ENCODE results near the gene OR10H1.
"Not testable (repeated sequence)": the region's sequence is repeated elsewhere in the genome, so short reads cannot be mapped to it uniquely, and the experiment has no call there.

OR10H1 gene

GRCh38 chr19:15787611-15788155 is 27.8 kb downstream of the OR10H1 start, which contains the start of gene OR10H5:
Gene OR10H5, plus strand, starts transcription at chr19:15787661. Its CDS starts 6,388 bp downstream, at chr19:15794049.
- Histone ChIP-seq H3K4me3 (ENCODE audit: low read length) (no peak within 1 kb of the TSS), H3K4me2 (ENCODE audit: low read length) (no peak within 1 kb of the TSS), H3K36me3 (ENCODE audit: control insufficient read depth, low read length) (no peaks in the 10 kb centered on the region), H3K27me3 (ENCODE audit: control insufficient read depth, low read length) (no peaks in the 10 kb centered on the region), H3K79me2 (ENCODE audit: control insufficient read depth, low read length) (no peaks in the 10 kb centered on the region), H3K9me2 (replicated peaks; ENCODE audit: control insufficient read depth, low read length) (no peaks in the 10 kb centered on the region), H3K9me3 (ENCODE audit: control insufficient read depth, insufficient read depth, low read length) (no peaks in the 10 kb centered on the region), H3K27ac (ENCODE audit: low read depth, low read length) (no peak within 1 kb of the TSS), H3F3A (ENCODE audit: control insufficient read depth, insufficient read depth) (no peaks in the 10 kb centered on the region), H3K4me1 (ENCODE audit: control insufficient read depth, low read length) (no peaks in the 10 kb centered on the region), H4K20me1 (ENCODE audit: control insufficient read depth, insufficient read depth, low read depth, low read length) (no peaks in the 10 kb centered on the region)
- TF ChIP-seq CTCF (IDR thresholded peaks at IDR 0.05; ENCODE audit: low read depth, low read length, poor library complexity, severe bottlenecking): no peak
- no peak for TF ChIP-seq EZH2phosphoT487 (IDR thresholded peaks at IDR 0.05; ENCODE audit: borderline replicate concordance, low read length)

- not testable (repeated sequence) for H3F3A ChIP-seq (ENCODE audit: control insufficient read depth, insufficient read depth); H3K9me3 ChIP-seq (ENCODE audit: control insufficient read depth, insufficient read depth, low read length); H3K27me3 ChIP-seq (ENCODE audit: control insufficient read depth, low read length); H3K4me2 ChIP-seq (ENCODE audit: low read length); H3K27ac ChIP-seq (ENCODE audit: low read depth, low read length); H3K9me2 ChIP-seq (replicated peaks; ENCODE audit: control insufficient read depth, low read length); H3K79me2 ChIP-seq (ENCODE audit: control insufficient read depth, low read length); H4K20me1 ChIP-seq (ENCODE audit: control insufficient read depth, insufficient read depth, low read depth, low read length); H3K4me1 ChIP-seq (ENCODE audit: control insufficient read depth, low read length); H3K36me3 ChIP-seq (ENCODE audit: control insufficient read depth, low read length); H3K4me3 ChIP-seq (ENCODE audit: low read length)
These were observed 32.6 kb downstream of the OR10H1 start for GRCh38 chr19:15782896-15783295.

- no peak overlapping the region for H3K4me3 ChIP-seq (ENCODE audit: low read length)
- no peaks in the 10 kb centered on the region for H3K4me1 ChIP-seq (ENCODE audit: control insufficient read depth, low read length)
- no peaks in the 10 kb centered on the region for H3F3A ChIP-seq (ENCODE audit: control insufficient read depth, insufficient read depth)
- H3K4me2 ChIP-seq (ENCODE audit: low read length): no peak overlapping the region
- H3K27ac ChIP-seq (ENCODE audit: low read depth, low read length): no peak overlapping the region
- H3K36me3 ChIP-seq (ENCODE audit: control insufficient read depth, low read length): no peaks in the 10 kb centered on the region
- H3K9me3 ChIP-seq (ENCODE audit: control insufficient read depth, insufficient read depth, low read length): no peaks in the 10 kb centered on the region
- no peaks in the 10 kb centered on the region for H3K9me2 ChIP-seq (replicated peaks; ENCODE audit: control insufficient read depth, low read length)
- no peaks in the 10 kb centered on the region for H3K79me2 ChIP-seq (ENCODE audit: control insufficient read depth, low read length)
- H4K20me1 ChIP-seq (ENCODE audit: control insufficient read depth, insufficient read depth, low read depth, low read length): no peaks in the 10 kb centered on the region
- no peaks in the 10 kb centered on the region for H3K27me3 ChIP-seq (ENCODE audit: control insufficient read depth, low read length)
- TF ChIP-seq CTCF (IDR thresholded peaks at IDR 0.05; ENCODE audit: low read depth, low read length, poor library complexity, severe bottlenecking) (no peak), EZH2phosphoT487 (IDR thresholded peaks at IDR 0.05; ENCODE audit: borderline replicate concordance, low read length) (no peak)
These were observed 33.3 kb downstream of the OR10H1 start for GRCh38 chr19:15782211-15782610.

- no peaks in the 10 kb centered on the region for H3F3A ChIP-seq (ENCODE audit: control insufficient read depth, insufficient read depth)
- H3K79me2 ChIP-seq (ENCODE audit: control insufficient read depth, low read length): no peaks in the 10 kb centered on the region
- no peaks in the 10 kb centered on the region for H4K20me1 ChIP-seq (ENCODE audit: control insufficient read depth, insufficient read depth, low read depth, low read length)
- no peaks in the 10 kb centered on the region for H3K9me2 ChIP-seq (replicated peaks; ENCODE audit: control insufficient read depth, low read length)
- no peak overlapping the region for H3K4me2 ChIP-seq (ENCODE audit: low read length)
- H3K4me1 ChIP-seq (ENCODE audit: control insufficient read depth, low read length): no peaks in the 10 kb centered on the region
- TF ChIP-seq EZH2phosphoT487 (IDR thresholded peaks at IDR 0.05; ENCODE audit: borderline replicate concordance, low read length) (no peak), CTCF (IDR thresholded peaks at IDR 0.05; ENCODE audit: low read depth, low read length, poor library complexity, severe bottlenecking) (no peak)
- no peaks in the 10 kb centered on the region for H3K27me3 ChIP-seq (ENCODE audit: control insufficient read depth, low read length)
- H3K4me3 ChIP-seq (ENCODE audit: low read length): no peak overlapping the region
- H3K9me3 ChIP-seq (ENCODE audit: control insufficient read depth, insufficient read depth, low read length): no peaks in the 10 kb centered on the region
- no peaks in the 10 kb centered on the region for H3K36me3 ChIP-seq (ENCODE audit: control insufficient read depth, low read length)
- H3K27ac ChIP-seq (ENCODE audit: low read depth, low read length): no peak overlapping the region
These were observed 33.8 kb downstream of the OR10H1 start for GRCh38 chr19:15781661-15782060.
